SU-DHL-6 (cell line): Measurements from ENCODE around the gene LRBA.

Experiments
- CTCF ChIP-seq: fragments of 200-600 bp; sonication (generic); IDR thresholded peaks from one replicate; pipeline ENCODE4 v1.5.1; 2017; ENCODE audit warnings: antibody characterized with exemption, mild to moderate bottlenecking, low read length, moderate library complexity; ENCODE audit not compliant: insufficient read depth, poor library complexity, severe bottlenecking
- EZH2phosphoT487 ChIP-seq: fragments of 200-600 bp; sonication (generic), shearing (Covaris generic); conservative IDR thresholded peaks from 2 replicates; pipeline ENCODE4 v1.6.1; 2018; ENCODE audit warnings: mild to moderate bottlenecking, antibody characterized with exemption, low read length, moderate library complexity, mixed read lengths

GRCh38 chr4:150387981-150388380 is 627.1 kb downstream of the LRBA start:
- TF ChIP-seq CTCF (no peak), EZH2phosphoT487 (no peak)
